Glutamatergic neuron (in vitro differentiated cells): Measurements from ENCODE around the gene ZFY. TPM values are rescaled to one million over a fixed set of nuclear protein-coding genes. Genes with fewer than 3 reads are reported as not detected.

ENCODE experiments used
- DNase-seq: peaks from one replicate; pipeline ENCODE4 v3.0.0; 2022
- H3K27ac Mint-ChIP-seq: one replicate; pipeline ENCODE4 v1.8.0; 2020; ENCODE audit warnings: mild to moderate bottlenecking, mixed read lengths, inconsistent platforms; ENCODE audit not compliant: unreplicated experiment
- H3K27me3 Mint-ChIP-seq: one replicate; pipeline ENCODE4 v1.8.0; 2020; ENCODE audit warnings: mild to moderate bottlenecking, moderate library complexity, mixed read lengths, inconsistent platforms; ENCODE audit not compliant: unreplicated experiment
- H3K36me3 Mint-ChIP-seq: one replicate; pipeline ENCODE4 v1.8.0; 2020; ENCODE audit warnings: mild to moderate bottlenecking, mixed read lengths, inconsistent platforms; ENCODE audit not compliant: unreplicated experiment
- H3K4me1 Mint-ChIP-seq: one replicate; pipeline ENCODE4 v1.8.0; 2020; ENCODE audit warnings: mild to moderate bottlenecking, low read depth, mixed read lengths, inconsistent platforms; ENCODE audit not compliant: unreplicated experiment
- H3K4me3 Mint-ChIP-seq: one replicate; pipeline ENCODE4 v1.8.0; 2020; ENCODE audit warnings: mild to moderate bottlenecking, mixed read lengths, inconsistent platforms; ENCODE audit not compliant: unreplicated experiment
- H3K9me3 Mint-ChIP-seq: one replicate; pipeline ENCODE4 v1.8.0; 2020; ENCODE audit warnings: mild to moderate bottlenecking, moderate library complexity, mixed read lengths, inconsistent platforms; ENCODE audit not compliant: unreplicated experiment
- CTCF ChIP-seq: fragments of 200-600 bp; sonication (generic); IDR thresholded peaks from one replicate; pipeline ENCODE4 v1.5.0; 2021; ENCODE audit not compliant: partially characterized antibody, unreplicated experiment
- long read RNA-seq: library from polyadenylated mRNA; unstranded; transcript quantifications from one replicate; pipeline ENCODE4 v2.0.0, GENCODE V29; 2020; ENCODE audit not compliant: unreplicated experiment
- total RNA-seq: library from RNA; stranded (reverse); fragmentation: NEBNext Ultra II Directional; extraction: Animal tissue kit (Norgen Biotek cat#: 25700); gene quantifications from one replicate; pipeline ENCODE4 v1.2.1, GENCODE V29; 2021; ENCODE audit not compliant: unreplicated experiment

Gene ZFY
- 18.7 TPM for total RNA-seq
- long read RNA-seq, partial matches to known transcripts: 2 of 3 reads
- long read RNA-seq, other reads (novel, unspliced or antisense): 1 of 3 reads

GRCh38 chrY:2934861-2935715, at the start of gene ZFY:
Gene ZFY, plus strand, starts transcription at chrY:2935381. Its CDS starts 18,556 bp downstream, at chrY:2953937.
- peaks cover 1% of the 10 kb centered on the region for H3K9me3 Mint-ChIP-seq
- peak within 1 kb of the TSS; percentile 91 for H3K4me3 Mint-ChIP-seq
- peak within 1 kb of the TSS; percentile 98 for H3K27ac Mint-ChIP-seq
- TF ChIP-seq CTCF: no peak
- H3K27me3 Mint-ChIP-seq: peaks cover 4% of the 10 kb centered on the region
- H3K36me3 Mint-ChIP-seq: no peaks in the 10 kb centered on the region
- DNase-seq: peak; percentile 71
- peaks cover 11% of the 10 kb centered on the region for H3K4me1 Mint-ChIP-seq

- Mint-ChIP-seq H3K27me3 (no peaks in the 10 kb centered on the region), H3K4me1 (no peaks in the 10 kb centered on the region), H3K27ac (no peak overlapping the region), H3K36me3 (no peaks in the 10 kb centered on the region), H3K4me3 (no peak overlapping the region), H3K9me3 (no peaks in the 10 kb centered on the region)
- TF ChIP-seq CTCF: no peak
- no peak for DNase-seq
These were observed 49.3 kb upstream of the ZFY start for GRCh38 chrY:2885880-2886279.

- no peak for DNase-seq
- Mint-ChIP-seq H3K4me3 (no peak overlapping the region), H3K27ac (no peak overlapping the region), H3K4me1 (no peaks in the 10 kb centered on the region), H3K36me3 (no peaks in the 10 kb centered on the region), H3K27me3 (no peaks in the 10 kb centered on the region), H3K9me3 (no peaks in the 10 kb centered on the region)
- no peak for TF ChIP-seq CTCF
These were observed 47.8 kb upstream of the ZFY start for GRCh38 chrY:2887386-2887785.

GRCh38 chrY:2887955-2888354, 47.2 kb upstream of the ZFY start:
- no peak for TF ChIP-seq CTCF
- no peak for DNase-seq
- Mint-ChIP-seq H3K27me3 (no peaks in the 10 kb centered on the region), H3K4me3 (no peak overlapping the region), H3K27ac (no peak overlapping the region), H3K36me3 (no peaks in the 10 kb centered on the region), H3K9me3 (no peaks in the 10 kb centered on the region), H3K4me1 (no peaks in the 10 kb centered on the region)

GRCh38 chrY:2893471-2893870, 41.7 kb upstream of the ZFY start:
- Mint-ChIP-seq H3K4me1 (no peaks in the 10 kb centered on the region), H3K27ac (no peak overlapping the region), H3K4me3 (no peak overlapping the region), H3K27me3 (no peaks in the 10 kb centered on the region), H3K36me3 (no peaks in the 10 kb centered on the region), H3K9me3 (no peaks in the 10 kb centered on the region)
- no peak for DNase-seq
- TF ChIP-seq CTCF: no peak
